H1 (cell line): ENCODE data around the gene SLAIN2. TPM values are rescaled to one million over a fixed set of nuclear protein-coding genes. Genes with fewer than 3 reads are reported as not detected.
A peak's percentile ranks its signal among the peaks of the same experiment; 100 is the strongest.

Experiments
- CTCF ChIA-PET: fragments of 300-600 bp; sonication (Branson Sonifier 250); formaldehyde crosslinking; loops from one replicate; lab custom pipeline; 2021; ENCODE audit not compliant: partially characterized antibody; lab: Charles Lee
- POLR2A ChIA-PET: fragments of 300-600 bp; sonication (Branson Sonifier 250); formaldehyde crosslinking; loops from one replicate; lab custom pipeline; 2021; ENCODE audit warnings: inconsistent platforms; ENCODE audit not compliant: partially characterized antibody; lab: Charles Lee
- DNase-seq, 2 experiments: peaks; one replicate each; pipeline versions ENCODE4 v3.0.0 to v3.0.0-alpha.2; 2010 to 2022; ENCODE audit warnings: low spot score in 2 of 2, low read depth in 1 of 2, mixed read lengths in 1 of 2
- FAIRE-seq: peaks from 2 replicates; lab custom pipeline; 2011; peaks lifted over from hg19 to GRCh38; lab: Jason Lieb, UNC
- H2AFZ ChIP-seq: 2 replicates; pipeline ENCODE4 v1.8.1; 2012; ENCODE audit warnings: low read length, inconsistent platforms
- H2AK5ac ChIP-seq: 2 replicates; pipeline ENCODE4 v1.6.1; 2013; ENCODE audit warnings: low read depth, low read length
- H2BK120ac ChIP-seq: replicated peaks from 2 replicates; pipeline ENCODE3; 2013; ENCODE audit warnings: low read depth, low read length, inconsistent platforms
- H2BK12ac ChIP-seq: 2 replicates; pipeline ENCODE4 v1.6.1; 2013; ENCODE audit warnings: low read depth, low read length
- H2BK15ac ChIP-seq: 2 replicates; pipeline ENCODE4 v1.6.1; 2013; ENCODE audit warnings: low read length
- H2BK20ac ChIP-seq: 2 replicates; pipeline ENCODE4 v1.6.1; 2013; ENCODE audit warnings: low read length
- H2BK5ac ChIP-seq: 2 replicates; pipeline ENCODE4 v1.6.1; 2013; ENCODE audit warnings: low read depth, low read length
- H3K14ac ChIP-seq: 2 replicates; pipeline ENCODE4 v1.6.1; 2013; ENCODE audit warnings: inconsistent platforms; ENCODE audit not compliant: insufficient read length
- H3K18ac ChIP-seq: 2 replicates; pipeline ENCODE4 v1.6.1; 2013; ENCODE audit warnings: low read length; ENCODE audit errors: extremely low read depth
- H3K23ac ChIP-seq: 2 replicates; pipeline ENCODE4 v1.6.1; 2013; ENCODE audit warnings: inconsistent platforms; ENCODE audit not compliant: insufficient read length
- H3K23me2 ChIP-seq: 2 replicates; pipeline ENCODE4 v1.6.1; 2013; ENCODE audit warnings: low read depth, low read length
- H3K27ac ChIP-seq: 2 replicates; pipeline ENCODE4 v1.6.1; 2011; ENCODE audit warnings: low read depth, low read length, inconsistent platforms
- H3K27me3 ChIP-seq, 4 experiments: replicated peaks in 1 of 4; 1 replicate in 1 of 4; 2 replicates in 3 of 4; pipeline versions ENCODE4 v1.6.1 to v1.8.1; 2011 to 2013; ENCODE audit warnings: low read length in 3 of 4, mild to moderate bottlenecking in 3 of 4, inconsistent platforms in 2 of 4, mixed read lengths in 2 of 4, moderate library complexity in 1 of 4; ENCODE audit not compliant: control insufficient read depth in 3 of 4, insufficient read depth in 3 of 4; ENCODE audit errors: extremely low read depth in 1 of 4
- H3K36me3 ChIP-seq, 4 experiments: 2 replicates each; pipeline versions ENCODE4 v1.6.1 to v1.8.1; 2011 to 2013; ENCODE audit warnings: mild to moderate bottlenecking in 4 of 4, low read length in 3 of 4, moderate library complexity in 2 of 4, control low read depth in 1 of 4, inconsistent platforms in 1 of 4; ENCODE audit not compliant: insufficient read depth in 4 of 4, control insufficient read depth in 2 of 4
- H3K4ac ChIP-seq: replicated peaks from 2 replicates; pipeline ENCODE3; 2013; ENCODE audit warnings: low read length, low read depth, mixed read lengths, inconsistent platforms; ENCODE audit not compliant: insufficient read length
- H3K4me1 ChIP-seq, 4 experiments: replicated peaks in 1 of 4; 1 replicate in 1 of 4; 2 replicates in 3 of 4; pipeline versions ENCODE4 v1.6.1 to v1.8.1; 2011 to 2013; ENCODE audit warnings: low read length in 3 of 4, inconsistent platforms in 2 of 4, mixed read lengths in 1 of 4; ENCODE audit not compliant: insufficient read depth in 4 of 4, control insufficient read depth in 3 of 4
- H3K4me2 ChIP-seq, 2 experiments: 2 replicates each; pipeline versions ENCODE4 v1.6.1 to v1.8.1; 2011 to 2013; ENCODE audit warnings: low read depth in 2 of 2, low read length in 2 of 2, control low read depth in 1 of 2, inconsistent platforms in 1 of 2, mild to moderate bottlenecking in 1 of 2; ENCODE audit not compliant: insufficient read depth in 1 of 2
- H3K4me3 ChIP-seq, 4 experiments: fragments of 200-600, 300-600 bp in 1 of 4; sonication (generic), shearing (Covaris generic), sonication (Bioruptor Twin) in 1 of 4; 2 replicates each; pipeline versions ENCODE4 v1.5.1 to v1.8.1; 2011 to 2016; ENCODE audit warnings: low read length in 4 of 4, low read depth in 3 of 4, control low read depth in 2 of 4, inconsistent platforms in 2 of 4, mild to moderate bottlenecking in 2 of 4, mixed read lengths in 1 of 4, moderate library complexity in 1 of 4; ENCODE audit not compliant: insufficient read depth in 2 of 4; ENCODE audit errors: extremely low read depth in 1 of 4
- H3K56ac ChIP-seq: replicated peaks from 2 replicates; pipeline ENCODE3; 2013; ENCODE audit warnings: low read depth, mild to moderate bottlenecking, mixed read lengths, low read length, inconsistent platforms; ENCODE audit not compliant: insufficient read length
- H3K79me1 ChIP-seq: 2 replicates; pipeline ENCODE4 v1.6.1; 2013; ENCODE audit warnings: low read depth, low read length, control low read depth
- H3K79me2 ChIP-seq, 2 experiments: 2 replicates each; pipeline versions ENCODE4 v1.6.1 to v1.8.1; 2012 to 2013; ENCODE audit warnings: low read length in 2 of 2, mild to moderate bottlenecking in 2 of 2, inconsistent platforms in 1 of 2; ENCODE audit not compliant: insufficient read depth in 2 of 2, control insufficient read depth in 1 of 2
- H3K9ac ChIP-seq, 4 experiments: replicated peaks in 1 of 4; 1 replicate in 1 of 4; 2 replicates in 3 of 4; pipeline versions ENCODE4 v1.6.1 to v1.8.1; 2011 to 2013; ENCODE audit warnings: low read depth in 3 of 4, low read length in 3 of 4, control low read depth in 2 of 4, mild to moderate bottlenecking in 2 of 4, moderate library complexity in 2 of 4, inconsistent platforms in 1 of 4; ENCODE audit errors: extremely low read depth in 1 of 4
- H3K9me3 ChIP-seq, 2 experiments: 2 replicates each; pipeline versions ENCODE4 v1.6.1 to v1.8.1; 2012 to 2013; ENCODE audit warnings: mild to moderate bottlenecking in 2 of 2, moderate library complexity in 2 of 2, control low read depth in 1 of 2, inconsistent platforms in 1 of 2, low read depth in 1 of 2, low read length in 1 of 2, mixed read lengths in 1 of 2; ENCODE audit not compliant: insufficient read depth in 2 of 2
- H4K20me1 ChIP-seq, 2 experiments: replicated peaks in 1 of 2; 2 replicates each; pipeline versions ENCODE3 to v1.8.1; 2011 to 2013; ENCODE audit warnings: inconsistent platforms in 2 of 2, low read length in 2 of 2, mild to moderate bottlenecking in 1 of 2; ENCODE audit not compliant: insufficient read depth in 2 of 2, control insufficient read depth in 1 of 2
- H4K5ac ChIP-seq: 2 replicates; pipeline ENCODE4 v1.6.1; 2013; ENCODE audit warnings: low read length, low read depth, mixed read lengths, inconsistent platforms; ENCODE audit not compliant: insufficient read length
- H4K8ac ChIP-seq: 2 replicates; pipeline ENCODE4 v1.8.0; 2013; ENCODE audit warnings: mild to moderate bottlenecking, moderate library complexity, low read length, inconsistent platforms; ENCODE audit not compliant: insufficient read depth; ENCODE audit errors: extremely low read depth
- H4K91ac ChIP-seq: replicated peaks from 2 replicates; pipeline ENCODE3; 2013; ENCODE audit warnings: low read length, mixed read lengths, inconsistent platforms; ENCODE audit not compliant: insufficient read length
- CTBP2 ChIP-seq: IDR thresholded peaks from 2 replicates; pipeline ENCODE4 v1.7.0; 2011; ENCODE audit warnings: borderline replicate concordance, mild to moderate bottlenecking, moderate library complexity, mixed read lengths, low read length; ENCODE audit not compliant: insufficient read depth, insufficient read length
- KDM4A ChIP-seq: IDR thresholded peaks from one replicate; pipeline ENCODE4 v1.7.1; 2012; ENCODE audit warnings: low read depth, mild to moderate bottlenecking, moderate library complexity, low read length, inconsistent platforms; ENCODE audit not compliant: severe bottlenecking
- RAD21 ChIP-seq, 2 experiments: IDR thresholded peaks in 1 of 2; conservative IDR thresholded peaks in 1 of 2; 2 replicates each; pipeline ENCODE4 v1.6.1; 2011; ENCODE audit warnings: low read depth in 2 of 2, low read length in 2 of 2, improper control_type of control experiment in 1 of 2, inconsistent platforms in 1 of 2, mild to moderate bottlenecking in 1 of 2, moderate library complexity in 1 of 2
- WGBS, 2 experiments: shearing (Covaris generic) in 1 of 2; methylation state at CpG; one replicate each; pipeline versions ENCODE4 v1.1.6 to v1.1.7; 2013 to 2015; ENCODE audit warnings: low lambda C conversion rate in 2 of 2, mixed read lengths in 2 of 2, inconsistent platforms in 1 of 2, low coverage in 1 of 2, missing lambda C conversion rate in 1 of 2; ENCODE audit not compliant: insufficient replicate concordance in 2 of 2, insufficient coverage in 1 of 2, insufficient read length in 1 of 2; ENCODE audit errors: extremely low coverage in 1 of 2, missing lambda C conversion rate in 1 of 2; 5-methylcytosine and 5-hydroxymethylcytosine counted together
- polyA plus RNA-seq, 7 experiments: library from polyadenylated mRNA; depleted of rRNA in 3 of 7; stranded (reverse) in 5 of 7; unstranded in 2 of 7; fragments of >200 nt in 5 of 7; fragments of 200-250 nt in 2 of 7; gene quantifications; 1 replicate in 5 of 7; 2 replicates in 1 of 7; 4 replicates in 1 of 7; pipeline versions ENCODE4 v1.2.1 to v1.2.3, GENCODE V29; 2011 to 2013; ENCODE audit warnings: missing spikeins in 2 of 7, mixed read lengths in 2 of 7
- total RNA-seq: library from RNA; stranded (reverse); fragmentation: NEBNext Ultra II Directional; extraction: Animal tissue kit (Norgen Biotek cat#: 25700); gene quantifications from 2 replicates; pipeline ENCODE4 v1.2.1, GENCODE V29; 2021

SLAIN2 gene
- total and polyA plus RNA-seq, 2 of the 8 experiments (the other 6 are each of a cell fraction or from before 2014, with no cell fraction given): 8.2 to 40.0 TPM

DNA sequence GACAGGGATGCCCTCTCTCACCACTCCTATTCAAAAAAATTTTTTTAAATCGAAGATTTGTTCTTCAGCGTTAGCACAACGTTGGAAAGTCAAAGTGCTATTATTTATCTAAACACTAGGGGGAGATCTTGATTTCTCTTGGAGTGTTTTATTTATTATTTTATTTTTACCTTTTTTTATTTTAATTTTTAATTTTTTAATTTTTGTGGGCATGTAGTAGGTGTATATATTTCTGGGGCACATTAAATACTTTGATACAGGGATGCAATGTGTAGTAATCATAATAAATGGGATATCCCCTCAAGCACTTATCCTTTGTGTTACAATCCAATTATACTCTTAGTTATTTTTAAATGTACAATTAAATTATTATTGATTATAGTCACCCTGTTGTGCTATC is 104.4 kb downstream of the SLAIN2 start:
- Histone ChIP-seq H4K8ac (no peak overlapping the region), H3K14ac (no peak overlapping the region), H3K4me1 (no peaks in the 10 kb centered on the region), H2BK20ac (no peak overlapping the region), H3K27ac (no peak overlapping the region), H3K9me3 (no peaks in the 10 kb centered on the region), H3K9ac (no peak overlapping the region), H3K56ac (no peak overlapping the region), H3K18ac (no peak overlapping the region), H2AFZ (no peak overlapping the region), H4K91ac (no peak overlapping the region), H3K27me3 (no peaks in the 10 kb centered on the region), H3K4me2 (no peak overlapping the region), H3K4me3 (no peak overlapping the region), H4K5ac (no peak overlapping the region), H3K4ac (no peak overlapping the region), H3K23ac (no peak overlapping the region), H2BK15ac (no peak overlapping the region), H2BK120ac (no peak overlapping the region), H3K23me2 (no peaks in the 10 kb centered on the region), H2BK12ac (no peak overlapping the region), H3K79me2 (no peaks in the 10 kb centered on the region), H2AK5ac (no peak overlapping the region), H3K36me3 (no peaks in the 10 kb centered on the region), H3K79me1 (no peaks in the 10 kb centered on the region), H2BK5ac (no peak overlapping the region), H4K20me1 (no peaks in the 10 kb centered on the region)
- WGBS, 2 experiments: 44% methylated on average over 3 of the region's 3 CpGs; no CpG with 5 or more reads in 1 of the 2 experiments
- CTCF ChIA-PET: interaction anchor here (0.7 to 2.8 kb wide), 14 partner anchors 9 to 131 kb away, joined by 3 to 9 read pairs (median 3); no protein-coding TSS in a partner anchor
- TF ChIP-seq CTBP2: no peak
- no peak for TF ChIP-seq KDM4A
- peak in 1 of 2 experiments; percentile 40; a peak in 3 of 4 replicates for TF ChIP-seq RAD21 (IDR thresholded peaks at IDR 0.05 in 1 of 2, conservative IDR thresholded peaks at IDR 0.05 in 1 of 2; ENCODE audit: low read depth in 2 of 2, low read length in 2 of 2)
- POLR2A ChIA-PET: no interaction called here
- FAIRE-seq: no peak
- DNase-seq: no peak
